Measurements from ENCODE around the gene TTYH2.

- TF ChIP-seq CTCF (IDR thresholded peaks at IDR 0.05), result no peak
- TF ChIP-seq POLR2A (IDR thresholded peaks at IDR 0.05), result no peak
- no peak for TF ChIP-seq EP300 (IDR thresholded peaks at IDR 0.05)
- TF ChIP-seq POLR2AphosphoS5 (IDR thresholded peaks at IDR 0.05), result no peak
Observed at GRCh38 chr17:74190807-74191406, 22.5 kb upstream of the TTYH2 start.

Measured in upper lobe of left lung (tissue), 4 donors.